Lower leg skin (tissue), 4 donors: Measurements from ENCODE around the gene FRAT1. TPM values are rescaled to one million over a fixed set of nuclear protein-coding genes. Genes with fewer than 3 reads are reported as not detected.

Source experiments
- DNase-seq, 2 donors: peaks; one replicate each; pipeline ENCODE4 v3.0.0-alpha.2; 2019; ENCODE audit warnings: low spot score in 2 of 2
- H3K4me3 ChIP-seq: fragments of 200-600 bp; sonication (generic); 2 replicates; pipeline ENCODE4 v1.5.1; 2017; ENCODE audit warnings: mild to moderate bottlenecking, low read depth; ENCODE audit not compliant: poor library complexity, severe bottlenecking
- CTCF ChIP-seq, 3 donors: fragments of 450-650 bp; IDR thresholded peaks; one replicate each; pipeline ENCODE4 v1.5.1; 2016; ENCODE audit warnings: antibody characterized with exemption in 3 of 3, mild to moderate bottlenecking in 3 of 3, moderate library complexity in 2 of 3
- POLR2A ChIP-seq, 2 donors: fragments of 450-650 bp; IDR thresholded peaks; one replicate each; pipeline ENCODE4 v1.6.1; 2016 to 2017; ENCODE audit warnings: antibody characterized with exemption in 2 of 2, mild to moderate bottlenecking in 1 of 2, moderate library complexity in 1 of 2
- WGBS, 2 donors: methylation state at CpG; one replicate each; pipeline ENCODE4 v1.1.5; 2018; 5-methylcytosine and 5-hydroxymethylcytosine counted together
- intact Hi-C: fragments of 100-400 bp; cut with DNase I; formaldehyde crosslinking; loops from one replicate; pipeline ENCODE4 v1.15.0; 2023; ENCODE audit warnings: low total_unique reads
- total RNA-seq, 4 donors: library from RNA; depleted of rRNA; stranded (reverse); fragments of >200 nt; gene quantifications; one replicate each; pipeline ENCODE4 v1.1.0, GENCODE V29; 2016

Gene FRAT1
- total RNA-seq, 4 donors from 2014 or later: 4.6 to 16.9 (median 9.4) TPM

GRCh38 chr10:97323501-97323900 is 4.4 kb downstream of the FRAT1 start:
- TF ChIP-seq POLR2A (IDR thresholded peaks at IDR 0.05) (no peak), CTCF (IDR thresholded peaks at IDR 0.05) (no peak)
- no peak overlapping the region for H3K4me3 ChIP-seq
- DNase-seq: no peak
- intact Hi-C loops: no loop called here
- 91% methylated on average over 4 of the region's 4 CpGs for WGBS, 2 donors

- H3K4me3 ChIP-seq: no peak overlapping the region
- DNase-seq: no peak
- no peak for TF ChIP-seq POLR2A (IDR thresholded peaks at IDR 0.05)
- no peak for TF ChIP-seq CTCF (IDR thresholded peaks at IDR 0.05)
- WGBS, 2 donors: 87 to 92% methylated on average over 9 of the region's 9 CpGs
- intact Hi-C loops: no loop called here
These were observed 6.7 kb downstream of the FRAT1 start for GRCh38 chr10:97325754-97326153.

- H3K4me3 ChIP-seq: no peak overlapping the region
- intact Hi-C loops: no loop called here
- TF ChIP-seq CTCF (IDR thresholded peaks at IDR 0.05) (no peak), POLR2A (IDR thresholded peaks at IDR 0.05) (no peak)
- DNase-seq: no peak
- 80 to 82% methylated on average over 7 of the region's 7 CpGs for whole genome bisulfite sequencing, 2 donors
These were observed 8.6 kb downstream of the FRAT1 start for GRCh38 chr10:97327348-97328294.

GRCh38 chr10:97328646-97329453 is 9.8 kb downstream of the FRAT1 start:
- no peak overlapping the region for H3K4me3 ChIP-seq
- TF ChIP-seq POLR2A (IDR thresholded peaks at IDR 0.05): no peak
- no peak for TF ChIP-seq CTCF (IDR thresholded peaks at IDR 0.05)
- intact Hi-C loops: no loop called here
- no peak for DNase-seq
- 84 to 85% methylated on average over 3 of the region's 3 CpGs for WGBS, 2 donors

GRCh38 chr10:97329766-97330165 is 10.7 kb downstream of the FRAT1 start:
- H3K4me3 ChIP-seq: no peak overlapping the region
- 88 to 90% methylated on average over 5 of the region's 5 CpGs for WGBS, 2 donors
- DNase-seq: no peak
- intact Hi-C loops: loop anchor here (10.0 kb wide), 1 partner anchor 55 kb away; no protein-coding TSS in a partner anchor
- TF ChIP-seq CTCF (IDR thresholded peaks at IDR 0.05) (no peak), POLR2A (IDR thresholded peaks at IDR 0.05) (no peak)
